HepG2 (cell line): ENCODE data around the gene LIN28B. TPM values are rescaled to one million over a fixed set of nuclear protein-coding genes. Genes with fewer than 3 reads are reported as not detected.

Experiments used
- E2F1 ChIP-seq: sonication (generic); formaldehyde crosslinking; IDR thresholded peaks from 2 replicates; pipeline ENCODE4 v1.5.0; 2020; ENCODE audit warnings: missing genetic modification reagents
- EEA1 ChIP-seq: sonication (generic); formaldehyde crosslinking; IDR thresholded peaks from 2 replicates; pipeline ENCODE4 v1.5.1; 2020; ENCODE audit warnings: mild to moderate bottlenecking, missing genetic modification reagents, borderline replicate concordance
- HES4 ChIP-seq: sonication (generic); formaldehyde crosslinking; IDR thresholded peaks from 2 replicates; pipeline ENCODE4 v1.9.0; 2021; ENCODE audit warnings: mild to moderate bottlenecking, missing genetic modification reagents, borderline replicate concordance
- KIAA2018 ChIP-seq: sonication (generic); formaldehyde crosslinking; IDR thresholded peaks from 2 replicates; pipeline ENCODE4 v1.5.0; 2020; ENCODE audit warnings: mild to moderate bottlenecking, missing genetic modification reagents, borderline replicate concordance
- MAFK ChIP-seq, 2 experiments: IDR thresholded peaks in 1 of 2; conservative IDR thresholded peaks in 1 of 2; 2 replicates each; pipeline ENCODE4 v1.6.1; 2011; ENCODE audit warnings: improper control_type of control experiment in 2 of 2, low read length in 2 of 2
- RFX5 ChIP-seq: IDR thresholded peaks from 2 replicates; pipeline ENCODE4 v1.6.1; 2011; ENCODE audit warnings: low read depth, low read length, improper control_type of control experiment
- SMAD3 ChIP-seq: sonication (generic); formaldehyde crosslinking; IDR thresholded peaks from 2 replicates; pipeline ENCODE4 v1.4.0; 2020; ENCODE audit warnings: missing genetic modification reagents
- YEATS2 ChIP-seq: sonication (generic); formaldehyde crosslinking; IDR thresholded peaks from 2 replicates; pipeline ENCODE4 v1.4.0; 2020; ENCODE audit warnings: missing genetic modification reagents, borderline replicate concordance
- ZNF260 ChIP-seq: sonication (generic); formaldehyde crosslinking; IDR thresholded peaks from 2 replicates; pipeline ENCODE4 v1.4.0; 2020; ENCODE audit warnings: missing genetic modification reagents, low read depth, mild to moderate bottlenecking, borderline replicate concordance
- ZNF567 ChIP-seq: sonication (generic); formaldehyde crosslinking; IDR thresholded peaks from 2 replicates; pipeline ENCODE4 v1.8.1; 2023; ENCODE audit warnings: mild to moderate bottlenecking, missing genetic modification reagents, borderline replicate concordance
- ZNF704 ChIP-seq: sonication (generic); formaldehyde crosslinking; IDR thresholded peaks from 2 replicates; pipeline ENCODE4 v1.8.1; 2023; ENCODE audit warnings: mild to moderate bottlenecking, inconsistent platforms, moderate library complexity, missing genetic modification reagents, borderline replicate concordance
- ZSCAN22 ChIP-seq: sonication (generic); formaldehyde crosslinking; IDR thresholded peaks from 2 replicates; pipeline ENCODE4 v1.4.0; 2020; ENCODE audit warnings: mild to moderate bottlenecking, missing genetic modification reagents
- polyA plus RNA-seq, 8 experiments: library from polyadenylated mRNA; depleted of rRNA in 3 of 8; stranded (reverse) in 7 of 8; unstranded in 1 of 8; fragments of >200 nt; fragmentation: Illumina TruSeq in 4 of 8; extraction: Trizol in 4 of 8; gene quantifications; 2 replicates each; pipeline versions ENCODE4 v1.2.1 to v1.2.3, GENCODE V29; 2011 to 2016; ENCODE audit warnings: low read depth in 4 of 8, missing spikeins in 1 of 8, mixed read lengths in 1 of 8; ENCODE audit not compliant: insufficient read depth in 1 of 8
- total RNA-seq, 5 experiments: library from RNA; depleted of rRNA; stranded (reverse); fragments of >200 nt; fragmentation: Illumina TruSeq; extraction: Trizol; gene quantifications; 2 replicates each; pipeline ENCODE4 v1.2.3, GENCODE V29; 2016; ENCODE audit warnings: low read depth in 1 of 5
- TF ChIP-seq, protein P1 (sequence below): sonication (generic); formaldehyde crosslinking; IDR thresholded peaks from 2 replicates; pipeline ENCODE4 v1.5.1; 2020; ENCODE audit warnings: missing genetic modification reagents, mild to moderate bottlenecking, borderline replicate concordance
- TF ChIP-seq, protein P2 (sequence below): sonication (generic); formaldehyde crosslinking; IDR thresholded peaks from 2 replicates; pipeline ENCODE4 v1.8.1; 2023; ENCODE audit warnings: mild to moderate bottlenecking, missing genetic modification reagents

Gene LIN28B
- total and polyA plus RNA-seq, 2 of the 13 experiments (the other 11 are each of a cell fraction or from before 2014, with no cell fraction given), result 14.5 to 56.8 TPM

- TF ChIP-seq KIAA2018 (CRISPR knock-in tag), result no peak
- peak; percentile 69; the same call in 1 of the 2 replicates for TF ChIP-seq E2F1 (CRISPR knock-in tag)
- peak; percentile 76 for TF ChIP-seq HES4
- TF ChIP-seq, protein P1, sequence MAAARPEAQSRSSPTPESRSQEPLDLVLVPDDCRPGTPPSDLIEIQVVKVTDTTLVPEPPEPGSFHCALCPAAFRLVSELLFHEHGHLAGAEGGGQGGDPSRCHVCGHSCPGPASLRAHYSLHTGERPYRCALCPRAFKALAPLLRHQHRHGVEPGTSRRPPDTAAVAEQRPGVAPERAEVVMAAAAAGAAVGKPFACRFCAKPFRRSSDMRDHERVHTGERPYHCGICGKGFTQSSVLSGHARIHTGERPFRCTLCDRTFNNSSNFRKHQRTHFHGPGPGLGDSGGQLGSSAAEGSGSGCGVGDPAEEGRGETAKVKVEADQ (CRISPR knock-in tag), result peak; percentile 77; the same call in 1 of the 2 replicates
- TF ChIP-seq ZNF704 (CRISPR knock-in tag), result peak; percentile 94
- TF ChIP-seq, protein P2, sequence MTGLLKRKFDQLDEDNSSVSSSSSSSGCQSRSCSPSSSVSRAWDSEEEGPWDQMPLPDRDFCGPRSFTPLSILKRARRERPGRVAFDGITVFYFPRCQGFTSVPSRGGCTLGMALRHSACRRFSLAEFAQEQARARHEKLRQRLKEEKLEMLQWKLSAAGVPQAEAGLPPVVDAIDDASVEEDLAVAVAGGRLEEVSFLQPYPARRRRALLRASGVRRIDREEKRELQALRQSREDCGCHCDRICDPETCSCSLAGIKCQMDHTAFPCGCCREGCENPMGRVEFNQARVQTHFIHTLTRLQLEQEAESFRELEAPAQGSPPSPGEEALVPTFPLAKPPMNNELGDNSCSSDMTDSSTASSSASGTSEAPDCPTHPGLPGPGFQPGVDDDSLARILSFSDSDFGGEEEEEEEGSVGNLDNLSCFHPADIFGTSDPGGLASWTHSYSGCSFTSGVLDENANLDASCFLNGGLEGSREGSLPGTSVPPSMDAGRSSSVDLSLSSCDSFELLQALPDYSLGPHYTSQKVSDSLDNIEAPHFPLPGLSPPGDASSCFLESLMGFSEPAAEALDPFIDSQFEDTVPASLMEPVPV (CRISPR knock-in tag), result peak; percentile 84
- no peak for TF ChIP-seq MAFK (conservative IDR thresholded peaks at IDR 0.05 in 1 of 2, IDR thresholded peaks at IDR 0.05 in 1 of 2; ENCODE audit: low read length in 2 of 2)
- no peak for TF ChIP-seq RFX5
- TF ChIP-seq YEATS2 (CRISPR knock-in tag), result no peak
- peak; percentile 67; the same call in 1 of the 2 replicates for TF ChIP-seq ZSCAN22 (CRISPR knock-in tag)
- TF ChIP-seq ZNF567 (CRISPR knock-in tag), result peak; percentile 31; the same call in 1 of the 2 replicates
- peak; percentile 71; the same call in 1 of the 2 replicates for TF ChIP-seq EEA1 (CRISPR knock-in tag)
- TF ChIP-seq SMAD3 (CRISPR knock-in tag), result no peak
- no peak for TF ChIP-seq ZNF260 (CRISPR knock-in tag)
Observed at GRCh38 chr6:104940893-104941728, 15.8 kb upstream of the LIN28B start (continued).
